PC-9 (cell line): Measurements from ENCODE around the gene MGAT4A.

Experiments used
- CTCF ChIP-seq: fragments of 200-600 bp; sonication (generic); conservative IDR thresholded peaks from 2 replicates; pipeline ENCODE4 v1.6.1; 2017; ENCODE audit warnings: mixed run types, antibody characterized with exemption, mild to moderate bottlenecking, moderate library complexity
- EZH2 ChIP-seq: fragments of 200-600 bp; sonication (generic); IDR thresholded peaks from 2 replicates; pipeline ENCODE4 v1.8.0; 2017; ENCODE audit warnings: antibody characterized with exemption, low read depth

- TF ChIP-seq EZH2 (no peak), CTCF (no peak)
These were observed 28.4 kb upstream of the MGAT4A start for GRCh38 chr2:98759338-98759737.
